SW480 (cell line): ENCODE results near the gene C1QTNF9.
"Not testable (repeated sequence)": the region's sequence is repeated elsewhere in the genome, so short reads cannot be mapped to it uniquely, and the experiment has no call there.

Experiments used
- DNase-seq: peaks from one replicate; pipeline ENCODE4 v3.0.0-alpha.2; 2016; ENCODE audit warnings: low spot score

The C1QTNF9 gene

GRCh38 chr13:24323036-24323738 lies 13.8 kb downstream of the C1QTNF9 start:
- DNase-seq = no peak

DNA sequence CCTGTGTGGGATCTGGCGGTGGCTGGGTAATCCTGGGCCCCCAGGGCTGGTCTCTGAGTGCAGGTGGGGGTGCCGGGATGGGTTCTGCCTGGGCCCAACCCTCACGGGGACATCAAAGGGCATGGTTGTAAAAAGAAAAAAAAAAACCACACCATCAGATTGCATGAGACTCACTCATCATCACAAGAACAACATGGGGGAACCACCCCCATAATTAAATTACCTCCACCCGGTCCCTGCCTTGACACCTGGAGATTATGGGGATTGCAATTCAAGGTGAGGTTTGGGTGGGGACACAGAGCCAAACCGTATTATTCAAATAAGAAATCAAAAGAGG lies 14.3 kb downstream of the C1QTNF9 start:
- peak; percentile 52 for DNase-seq

DNA sequence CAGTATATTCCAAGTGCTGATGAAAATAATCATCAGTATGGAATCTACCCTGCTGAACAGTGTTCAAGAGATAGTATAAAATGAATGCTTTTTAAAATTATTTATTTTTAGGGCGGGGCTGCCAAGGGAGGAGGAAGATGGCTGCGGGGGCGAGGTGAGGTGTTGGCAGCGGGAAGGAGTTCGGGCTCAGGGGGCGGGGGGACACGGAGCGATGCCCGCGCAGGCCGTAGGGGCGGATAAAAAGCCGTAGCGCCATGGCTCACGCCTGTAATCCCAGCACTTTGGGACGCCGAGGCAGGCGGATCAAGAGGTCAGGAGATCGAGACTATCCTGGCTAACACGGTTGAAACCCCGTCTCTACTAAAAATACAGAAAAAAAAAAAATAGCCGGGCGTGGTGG lies 18.2 kb downstream of the C1QTNF9 start:
- DNase-seq = not testable (repeated sequence)

- no peak for DNase-seq
Measured at GRCh38 chr13:24328145-24328544, 18.8 kb downstream of the C1QTNF9 start.

GRCh38 chr13:24338721-24339120 lies 29.3 kb downstream of the C1QTNF9 start:
- no peak for DNase-seq

DNA sequence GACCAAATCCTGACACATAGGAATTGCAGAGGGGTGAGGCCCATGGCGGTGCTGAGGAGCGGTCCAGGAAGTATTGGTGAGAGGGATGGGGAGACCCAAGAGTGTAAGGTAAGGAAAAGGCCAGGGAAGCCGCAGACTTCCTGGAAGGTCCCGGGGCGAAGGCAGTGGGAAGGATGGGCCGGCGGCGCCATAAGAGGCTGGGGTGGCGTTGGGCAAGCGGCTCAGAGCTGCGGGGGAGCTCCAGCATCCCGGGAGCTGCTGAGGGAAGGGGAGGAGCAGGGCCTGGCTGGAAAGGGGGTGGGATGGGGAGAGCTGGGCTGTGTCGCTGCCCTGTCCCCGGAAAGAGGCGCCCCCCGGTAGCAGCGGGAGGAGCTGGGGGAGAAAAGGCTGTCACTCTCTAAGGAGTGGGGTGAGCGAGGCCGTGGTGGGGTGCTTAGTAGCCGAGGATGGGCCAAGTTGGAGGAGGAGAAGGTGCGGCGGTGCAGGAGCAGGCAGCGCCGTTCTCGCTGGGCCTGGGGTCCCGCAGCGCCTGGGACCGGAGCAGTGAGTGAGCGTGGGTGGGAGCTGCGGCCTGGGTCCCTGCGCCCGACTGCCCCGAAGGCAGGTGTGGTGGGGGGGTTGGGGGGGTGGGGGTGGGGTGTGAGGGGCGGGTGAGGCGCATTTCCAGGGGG lies 30.7 kb downstream of the C1QTNF9 start:
- no peak for DNase-seq

GRCh38 chr13:24340608-24340955 lies 31.2 kb downstream of the C1QTNF9 start:
- DNase-seq = no peak

GRCh38 chr13:24341439-24341838 lies 32.1 kb downstream of the C1QTNF9 start:
- DNase-seq = no peak

DNA sequence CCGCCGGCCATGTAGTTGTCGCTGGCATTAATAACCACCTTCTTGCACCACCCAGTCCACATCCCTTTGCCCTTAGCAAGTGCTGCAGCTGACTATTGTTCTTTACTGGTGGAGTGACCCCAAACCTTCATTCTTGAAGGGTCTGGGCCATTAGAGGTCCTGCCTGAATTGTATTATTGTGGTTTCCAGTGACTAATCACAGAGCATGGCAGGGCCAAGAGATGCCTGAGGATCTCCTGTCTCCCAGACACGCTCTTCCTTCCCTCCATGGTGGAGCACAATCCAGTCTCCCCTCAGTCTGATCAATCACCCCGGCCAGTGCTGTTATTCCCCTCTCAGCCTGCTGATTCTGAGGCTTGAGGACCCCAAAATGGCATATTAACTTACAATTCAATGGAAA lies 39.0 kb downstream of the C1QTNF9 start:
- DNase-seq = no peak

GRCh38 chr13:24348797-24349515 lies 39.6 kb downstream of the C1QTNF9 start:
- peak; percentile 50 for DNase-seq

GRCh38 chr13:24349778-24350664 lies 40.6 kb downstream of the C1QTNF9 start:
- DNase-seq = not testable (repeated sequence)

- no peak for DNase-seq
Measured at GRCh38 chr13:24351423-24351822, 42.0 kb downstream of the C1QTNF9 start.

DNA sequence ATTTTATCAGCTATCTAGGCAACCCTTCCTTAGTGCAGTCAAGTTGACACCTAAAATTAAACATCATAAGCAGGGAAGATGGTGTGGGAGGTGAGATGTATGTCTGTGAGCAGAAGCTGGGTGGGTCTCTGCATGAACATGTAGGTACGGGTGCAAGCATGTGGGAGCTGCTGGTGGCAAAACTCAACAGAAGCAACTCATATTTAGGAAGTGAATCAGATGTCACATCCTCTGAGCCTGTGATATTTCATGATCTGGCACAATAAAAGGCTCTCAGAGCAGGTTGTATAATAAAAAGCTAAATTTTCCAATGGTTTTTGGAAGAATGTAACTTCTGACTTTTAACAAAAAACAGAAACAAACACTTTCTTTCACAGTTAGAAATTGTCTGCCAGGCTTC lies 44.4 kb downstream of the C1QTNF9 start:
- no peak for DNase-seq

DNA sequence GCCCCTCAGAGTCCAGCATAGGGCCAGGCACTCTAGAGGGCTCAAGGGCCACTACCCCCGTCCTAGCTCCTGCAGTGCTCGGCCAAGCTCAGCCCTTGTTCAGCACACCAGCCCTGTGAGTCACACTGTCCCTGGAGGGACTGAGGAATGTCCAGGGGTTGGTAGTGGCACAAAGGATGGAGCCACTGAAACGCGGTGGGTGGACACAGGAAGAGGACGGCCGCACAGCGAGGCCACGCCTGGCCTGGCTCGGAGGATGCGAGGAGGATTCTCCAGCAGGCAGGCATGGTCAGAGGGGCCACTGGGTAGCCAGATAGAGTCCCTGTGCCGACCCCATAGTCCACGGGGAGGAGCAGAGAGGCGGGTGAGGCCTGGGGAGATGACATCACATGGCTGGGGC lies 45.7 kb downstream of the C1QTNF9 start:
- no peak for DNase-seq

- no peak for DNase-seq
Measured at GRCh38 chr13:24356270-24356669, 46.9 kb downstream of the C1QTNF9 start.

DNA sequence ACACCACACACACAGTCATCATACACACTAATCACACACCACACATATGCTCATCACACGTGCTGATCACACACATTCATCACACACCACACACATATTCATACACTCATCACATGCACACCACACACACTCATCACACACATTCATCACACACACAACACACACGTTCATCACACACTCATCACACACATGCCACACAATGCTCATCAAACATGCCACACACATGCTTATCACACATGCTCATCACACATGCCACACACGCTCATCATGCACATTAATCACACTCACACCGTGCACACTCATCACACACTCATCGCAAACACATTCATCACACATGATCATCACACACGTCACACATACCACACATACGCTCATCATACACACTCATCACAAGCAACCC lies 47.5 kb downstream of the C1QTNF9 start:
- no peak for DNase-seq

DNA sequence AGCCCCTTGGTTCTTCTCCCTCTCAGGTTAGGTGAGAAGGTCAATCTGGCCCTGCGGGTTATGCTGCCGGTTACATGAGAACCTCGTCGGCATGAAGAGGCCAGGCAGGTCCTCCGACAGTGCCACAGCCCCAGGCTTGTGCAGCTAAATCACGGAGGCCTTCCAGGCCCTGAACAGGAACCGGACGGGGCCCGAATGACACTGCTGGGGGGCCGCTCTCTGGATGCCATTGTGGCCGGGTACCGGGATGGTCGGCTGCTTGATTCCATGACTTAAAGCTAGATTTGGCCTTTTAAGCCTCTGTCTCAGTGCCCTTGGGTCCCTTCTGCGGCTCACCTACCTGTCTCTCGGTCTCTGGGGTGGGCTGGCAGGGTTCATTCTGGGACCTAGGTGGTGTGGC lies 48.4 kb downstream of the C1QTNF9 start:
- no peak for DNase-seq

- not testable (repeated sequence) for DNase-seq
Measured at GRCh38 chr13:24358836-24359235, 49.5 kb downstream of the C1QTNF9 start.

- not testable (repeated sequence) for DNase-seq
Measured at GRCh38 chr13:24359252-24359651, 49.9 kb downstream of the C1QTNF9 start.

DNA sequence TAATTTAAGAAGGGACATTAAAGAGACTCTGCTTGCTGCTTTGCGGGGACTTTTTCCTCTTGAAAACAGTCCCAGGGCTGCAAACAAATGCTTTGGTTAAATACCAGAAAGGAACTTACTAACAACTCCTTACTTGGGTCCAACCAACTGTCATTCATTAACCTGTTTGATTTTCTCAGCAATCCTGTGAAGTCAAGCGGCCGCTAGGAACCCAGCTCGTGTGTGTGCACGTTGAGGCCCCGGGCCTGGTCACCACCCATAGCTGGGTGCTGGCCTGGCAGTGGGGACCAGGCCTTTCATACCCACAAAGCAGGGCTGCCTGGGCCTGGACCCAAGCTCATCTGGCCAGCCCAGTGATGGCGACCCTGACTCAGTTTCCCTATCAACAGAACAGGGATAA lies 50.7 kb downstream of the C1QTNF9 start:
- no peak for DNase-seq

DNA sequence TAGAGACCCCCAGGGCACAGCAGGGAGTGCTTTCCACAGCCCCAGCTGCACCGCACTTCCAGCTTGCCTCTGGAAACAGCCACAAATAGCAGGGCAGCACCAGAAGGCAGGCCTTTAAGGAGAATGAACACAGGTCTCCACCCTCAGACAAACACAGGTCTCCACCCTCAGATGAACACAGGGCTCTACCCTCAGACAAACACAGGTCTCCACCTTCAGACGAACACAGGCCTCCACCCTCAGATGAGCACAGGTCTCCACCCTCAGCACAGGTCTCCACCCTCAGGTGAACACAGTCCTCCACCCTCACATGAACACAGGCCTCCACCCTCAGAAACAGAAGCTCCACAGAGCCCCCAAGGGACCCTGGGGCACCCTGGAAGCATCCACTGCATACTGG lies 51.7 kb downstream of the C1QTNF9 start:
- DNase-seq = no peak

- no peak for DNase-seq
Measured at GRCh38 chr13:24361852-24362366, 52.5 kb downstream of the C1QTNF9 start.
